Neuronal stem cell (in vitro differentiated cells): Measurements from ENCODE around the gene NAT14.

Source experiments
- DNase-seq: peaks from one replicate; pipeline ENCODE4 v3.0.0-alpha.2; 2013; ENCODE audit warnings: low spot score
- H2AFZ ChIP-seq: one replicate; pipeline ENCODE4 v1.6.1; 2013; ENCODE audit warnings: mild to moderate bottlenecking, low read length, inconsistent platforms
- H2AK5ac ChIP-seq: 2 replicates; pipeline ENCODE4 v1.6.1; 2013; ENCODE audit warnings: low read depth, mild to moderate bottlenecking, inconsistent platforms, low read length, moderate library complexity, mixed read lengths
- H2BK120ac ChIP-seq: 2 replicates; pipeline ENCODE4 v1.6.1; 2013; ENCODE audit warnings: low read depth, mild to moderate bottlenecking, inconsistent platforms, low read length, moderate library complexity, mixed read lengths
- H2BK12ac ChIP-seq: one replicate; pipeline ENCODE4 v1.6.1; 2013; ENCODE audit warnings: low read length, inconsistent platforms
- H2BK15ac ChIP-seq: 2 replicates; pipeline ENCODE4 v1.6.1; 2013; ENCODE audit warnings: mild to moderate bottlenecking, low read length, inconsistent platforms, mixed read lengths
- H2BK5ac ChIP-seq: one replicate; pipeline ENCODE4 v1.6.1; 2013; ENCODE audit warnings: inconsistent platforms, mild to moderate bottlenecking, low read length, moderate library complexity
- H3K14ac ChIP-seq: one replicate; pipeline ENCODE4 v1.6.1; 2013; ENCODE audit warnings: low read length, inconsistent platforms
- H3K18ac ChIP-seq: 2 replicates; pipeline ENCODE4 v1.6.1; 2013; ENCODE audit warnings: low read length, inconsistent platforms
- H3K23ac ChIP-seq: 2 replicates; pipeline ENCODE4 v1.6.1; 2013; ENCODE audit warnings: low read depth, mild to moderate bottlenecking, mixed read lengths, low read length, inconsistent platforms; ENCODE audit not compliant: poor library complexity
- H3K27ac ChIP-seq: replicated peaks from 3 replicates; pipeline ENCODE4 v1.5.1; 2013; ENCODE audit warnings: low read length, inconsistent platforms
- H3K27me3 ChIP-seq, 3 experiments: 2 replicates each; pipeline ENCODE4 v1.6.1; 2013; ENCODE audit warnings: low read length in 3 of 3, mild to moderate bottlenecking in 2 of 3, inconsistent platforms in 1 of 3, low read depth in 1 of 3, mixed read lengths in 1 of 3, moderate library complexity in 1 of 3; ENCODE audit not compliant: control insufficient read depth in 3 of 3, insufficient read depth in 3 of 3
- H3K36me3 ChIP-seq, 2 donors: replicated peaks in 1 of 2; 2 replicates each; pipeline ENCODE4 v1.6.1; 2013; ENCODE audit warnings: low read length in 2 of 2; ENCODE audit not compliant: control insufficient read depth in 2 of 2, insufficient read depth in 2 of 2
- H3K4ac ChIP-seq: 2 replicates; pipeline ENCODE4 v1.6.1; 2013; ENCODE audit warnings: inconsistent platforms, mild to moderate bottlenecking, low read length, moderate library complexity
- H3K4me1 ChIP-seq, 2 donors: 1 replicate in 1 of 2; 2 replicates in 1 of 2; pipeline ENCODE4 v1.6.1; 2013; ENCODE audit warnings: low read length in 2 of 2, low read depth in 1 of 2; ENCODE audit not compliant: control insufficient read depth in 2 of 2, insufficient read depth in 1 of 2
- H3K4me2 ChIP-seq: one replicate; pipeline ENCODE4 v1.6.1; 2013; ENCODE audit warnings: mild to moderate bottlenecking, low read length, inconsistent platforms; ENCODE audit not compliant: insufficient read depth, poor library complexity, severe bottlenecking
- H3K4me3 ChIP-seq, 2 donors: 2 replicates each; pipeline ENCODE4 v1.5.1; 2013; ENCODE audit warnings: low read length in 2 of 2, mild to moderate bottlenecking in 2 of 2, inconsistent platforms in 1 of 2, moderate library complexity in 1 of 2
- H3K79me1 ChIP-seq: one replicate; pipeline ENCODE4 v1.6.1; 2013; ENCODE audit warnings: low read depth, mild to moderate bottlenecking, inconsistent platforms, low read length, moderate library complexity
- H3K9ac ChIP-seq: one replicate; pipeline ENCODE4 v1.6.1; 2013; ENCODE audit warnings: mild to moderate bottlenecking, low read depth, low read length, inconsistent platforms; ENCODE audit not compliant: poor library complexity
- H3K9me3 ChIP-seq, 2 donors: replicated peaks in 1 of 2; 2 replicates each; pipeline versions ENCODE3 to v1.6.1; 2013; ENCODE audit warnings: low read length in 2 of 2, mild to moderate bottlenecking in 2 of 2, inconsistent platforms in 1 of 2, low read depth in 1 of 2, mixed read lengths in 1 of 2, moderate library complexity in 1 of 2; ENCODE audit not compliant: control insufficient read depth in 2 of 2, insufficient read depth in 1 of 2
- H4K8ac ChIP-seq: one replicate; pipeline ENCODE4 v1.6.1; 2013; ENCODE audit warnings: low read depth, mild to moderate bottlenecking, inconsistent platforms, low read length, moderate library complexity
- H4K91ac ChIP-seq: one replicate; pipeline ENCODE4 v1.6.1; 2013; ENCODE audit warnings: low read length, low read depth, mild to moderate bottlenecking, inconsistent platforms; ENCODE audit not compliant: poor library complexity
- WGBS, 2 donors: extraction: QIAGEN DNeasy Blood & Tissue Kit; methylation state at CpG; one replicate each; pipeline ENCODE4 v1.1.7; 2013; ENCODE audit warnings: missing lambda C conversion rate in 2 of 2, mixed read lengths in 1 of 2; ENCODE audit not compliant: insufficient read length in 2 of 2, insufficient replicate concordance in 1 of 2; ENCODE audit errors: extremely low coverage in 2 of 2; 5-methylcytosine and 5-hydroxymethylcytosine counted together

Gene NAT14

GRCh38 chr19:55535173-55535964 lies 50.4 kb downstream of the NAT14 start:
- H2BK5ac ChIP-seq: peak overlapping the region; percentile 82
- H3K4me3 ChIP-seq: no peak overlapping the region
- no peaks in the 10 kb centered on the region for H3K36me3 ChIP-seq
- H2AK5ac ChIP-seq: peak overlapping the region; percentile 99
- H3K9ac ChIP-seq: no peak overlapping the region
- no CpG with 5 or more reads among the region's 12 CpGs for WGBS, 2 donors
- H3K4me2 ChIP-seq: no peak overlapping the region
- peak overlapping the region; percentile 11 for H4K91ac ChIP-seq
- peak overlapping the region; percentile 91 for H2BK120ac ChIP-seq
- peak overlapping the region; percentile 100 for H2BK15ac ChIP-seq
- no peak overlapping the region for H3K27ac ChIP-seq
- no peaks in the 10 kb centered on the region for H3K27me3 ChIP-seq
- peak overlapping the region; percentile 11 for H2AFZ ChIP-seq
- peak overlapping the region; percentile 82 for H4K8ac ChIP-seq
- H3K4ac ChIP-seq: peak overlapping the region; percentile 38
- H3K79me1 ChIP-seq: peaks cover 2% of the 10 kb centered on the region
- H3K23ac ChIP-seq: peak overlapping the region; percentile 85
- no peak overlapping the region for H3K18ac ChIP-seq
- peak overlapping the region; percentile 89 for H3K14ac ChIP-seq
- DNase-seq: no peak
- peak overlapping the region; percentile 7 for H2BK12ac ChIP-seq
- peaks cover 14 to 18% of the 10 kb centered on the region in 2 donors for H3K4me1 ChIP-seq
- H3K9me3 ChIP-seq: peaks cover 0 to 3% of the 10 kb centered on the region in 2 donors

GRCh38 chr19:55535965-55536350 lies 51.0 kb downstream of the NAT14 start:
- Histone ChIP-seq H4K8ac (peak overlapping the region; percentile 82), H2BK12ac (peak overlapping the region; percentile 100), H4K91ac (no peak overlapping the region), H3K27ac (no peak overlapping the region), H2AFZ (peak overlapping the region; percentile 11), H3K18ac (peak overlapping the region; percentile 59), H3K9ac (no peak overlapping the region), H3K4me2 (peak overlapping the region; percentile 11), H3K4ac (peak overlapping the region; percentile 76), H3K79me1 (peaks cover 2% of the 10 kb centered on the region), H2BK120ac (peak overlapping the region; percentile 91), H3K36me3 (no peaks in the 10 kb centered on the region), H2BK15ac (peak overlapping the region; percentile 100), H3K4me1 (peaks cover 14 to 18% of the 10 kb centered on the region in 2 donors), H3K9me3 (peaks cover 0 to 3% of the 10 kb centered on the region in 2 donors), H3K27me3 (no peaks in the 10 kb centered on the region), H3K23ac (peak overlapping the region; percentile 85), H3K4me3 (no peak overlapping the region), H2AK5ac (peak overlapping the region; percentile 99), H2BK5ac (peak overlapping the region; percentile 82), H3K14ac (peak overlapping the region; percentile 89)
- no peak for DNase-seq
- no CpG with 5 or more reads among the region's 22 CpGs for WGBS, 2 donors

- Histone ChIP-seq H3K27ac (no peak overlapping the region), H3K4me3 (no peak overlapping the region), H3K4me2 (peak overlapping the region; percentile 33), H3K18ac (peak overlapping the region; percentile 97), H2BK120ac (peak overlapping the region; percentile 91), H2BK5ac (peak overlapping the region; percentile 82), H3K9me3 (peaks cover 0 to 3% of the 10 kb centered on the region in 2 donors), H4K8ac (peak overlapping the region; percentile 82), H3K27me3 (no peaks in the 10 kb centered on the region), H3K4ac (peak overlapping the region; percentile 76), H2BK12ac (peak overlapping the region; percentile 100), H3K4me1 (peaks cover 14 to 18% of the 10 kb centered on the region in 2 donors), H3K23ac (peak overlapping the region; percentile 85), H3K36me3 (no peaks in the 10 kb centered on the region), H3K9ac (no peak overlapping the region), H2AFZ (no peak overlapping the region), H3K79me1 (peaks cover 3% of the 10 kb centered on the region), H3K14ac (peak overlapping the region; percentile 98), H2AK5ac (peak overlapping the region; percentile 99), H4K91ac (no peak overlapping the region), H2BK15ac (peak overlapping the region; percentile 100)
- whole genome bisulfite sequencing, 2 donors: no CpG with 5 or more reads among the region's 11 CpGs
- DNase-seq: no peak
Measured at GRCh38 chr19:55536366-55536765, 51.4 kb downstream of the NAT14 start.
